ENCODE data around the gene PIGU. TPM values are rescaled to one million over a fixed set of nuclear protein-coding genes. Genes with fewer than 3 reads are reported as not detected.
A peak's percentile ranks its signal among the peaks of the same experiment; 100 is the strongest.

Gene PIGU
- total RNA-seq, 1 donor from 2014 or later = 5.5 TPM

DNA sequence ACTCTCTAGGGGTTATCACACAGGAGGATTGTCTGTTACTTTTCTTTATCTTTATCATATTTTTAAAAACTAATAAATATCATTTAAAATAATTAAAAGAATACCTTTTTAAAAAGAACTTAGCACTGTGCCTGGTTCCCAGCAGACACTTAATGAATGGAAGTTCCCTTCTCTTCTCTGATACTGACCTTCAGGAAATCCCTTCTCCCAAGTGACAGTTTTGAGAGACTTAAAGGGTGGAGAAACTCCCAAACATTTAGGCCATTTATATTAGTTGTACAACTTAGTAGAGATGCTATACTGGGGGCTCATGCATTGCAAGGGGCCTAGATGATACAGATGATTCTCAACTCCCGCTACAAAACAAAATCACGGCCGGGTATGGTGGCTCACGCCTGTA is 99.8 kb downstream of the PIGU start:
- Histone ChIP-seq H3K27me3 (ENCODE audit: control insufficient read depth, insufficient read depth, low read length) (no peaks in the 10 kb centered on the region), H3K4me3 (ENCODE audit: low read depth, low read length) (no peak overlapping the region), H3K36me3 (ENCODE audit: control insufficient read depth, insufficient read depth, low read length) (peaks cover 5% of the 10 kb centered on the region)
- DNase-seq (ENCODE audit: low read depth) (no peak), FAIRE-seq (no peak)
- TF ChIP-seq CTCF (IDR thresholded peaks at IDR 0.05; ENCODE audit: insufficient read depth, low read length, severe bottlenecking) = no peak

- no peak for TF ChIP-seq CTCF (IDR thresholded peaks at IDR 0.05; ENCODE audit: insufficient read depth, low read length, severe bottlenecking)
- no peak for DNase-seq (ENCODE audit: low read depth)
Observed at GRCh38 chr20:34575756-34576155, 101.1 kb downstream of the PIGU start.

DNA sequence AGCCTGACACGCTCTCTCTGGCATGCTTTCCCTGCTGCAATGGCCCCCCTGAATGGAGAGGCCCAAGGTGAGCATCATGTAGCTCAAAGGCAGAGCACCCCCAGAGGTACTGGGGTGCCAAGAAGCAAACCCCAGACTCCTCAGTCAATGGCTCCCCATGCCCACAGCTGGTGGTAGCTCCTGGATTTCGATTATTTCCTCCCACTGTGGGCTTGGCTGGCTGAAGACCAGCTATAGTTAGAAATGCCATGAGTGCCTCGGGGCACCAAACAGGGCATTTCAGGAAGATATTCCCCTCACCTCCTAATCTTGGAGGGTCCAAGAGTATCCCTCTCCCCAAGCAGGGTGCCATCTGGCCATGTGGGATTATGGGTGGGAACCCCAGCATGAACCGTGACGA is 101.6 kb downstream of the PIGU start:
- H3K4me3 ChIP-seq (ENCODE audit: low read depth, low read length) = no peak overlapping the region
- H3K36me3 ChIP-seq (ENCODE audit: control insufficient read depth, insufficient read depth, low read length) = peaks cover 5% of the 10 kb centered on the region
- FAIRE-seq (no peak), DNase-seq (ENCODE audit: low read depth) (no peak)
- no peak for TF ChIP-seq CTCF (IDR thresholded peaks at IDR 0.05; ENCODE audit: insufficient read depth, low read length, severe bottlenecking)
- H3K27me3 ChIP-seq (ENCODE audit: control insufficient read depth, insufficient read depth, low read length) = no peaks in the 10 kb centered on the region

More at GRCh38 chr20:34575756-34576155, 101.1 kb downstream of the PIGU start:
- H3K36me3 ChIP-seq (ENCODE audit: control insufficient read depth, insufficient read depth, low read length) = peaks cover 5% of the 10 kb centered on the region
- no peak for FAIRE-seq
- H3K27me3 ChIP-seq (ENCODE audit: control insufficient read depth, insufficient read depth, low read length) = no peaks in the 10 kb centered on the region
- no peak overlapping the region for H3K4me3 ChIP-seq (ENCODE audit: low read depth, low read length)

DNA sequence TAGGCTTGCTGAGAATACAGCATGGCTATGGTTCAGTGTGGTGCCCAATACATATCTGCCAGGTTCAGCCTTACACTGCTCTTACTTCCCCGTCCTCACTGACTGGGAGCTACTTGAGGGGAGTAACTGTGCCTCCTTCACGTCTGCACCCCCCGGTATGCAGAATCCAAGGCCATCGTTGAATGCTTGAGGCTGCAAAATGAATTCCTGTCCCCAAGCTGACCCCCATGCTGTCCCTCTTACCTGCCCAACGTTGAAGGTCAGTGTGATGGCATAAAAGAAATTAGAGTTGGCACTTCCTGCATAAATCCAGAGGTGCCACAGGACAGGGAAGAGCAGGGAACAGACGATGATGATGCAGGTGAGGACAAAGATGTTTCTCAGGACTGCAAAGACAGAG is 102.0 kb downstream of the PIGU start:
- Histone ChIP-seq H3K27me3 (ENCODE audit: control insufficient read depth, insufficient read depth, low read length) (no peaks in the 10 kb centered on the region), H3K36me3 (ENCODE audit: control insufficient read depth, insufficient read depth, low read length) (peaks cover 5% of the 10 kb centered on the region), H3K4me3 (ENCODE audit: low read depth, low read length) (no peak overlapping the region)
- DNase-seq (ENCODE audit: low read depth) (no peak), FAIRE-seq (peak; percentile 58)
- no peak for TF ChIP-seq CTCF (IDR thresholded peaks at IDR 0.05; ENCODE audit: insufficient read depth, low read length, severe bottlenecking)

DNA sequence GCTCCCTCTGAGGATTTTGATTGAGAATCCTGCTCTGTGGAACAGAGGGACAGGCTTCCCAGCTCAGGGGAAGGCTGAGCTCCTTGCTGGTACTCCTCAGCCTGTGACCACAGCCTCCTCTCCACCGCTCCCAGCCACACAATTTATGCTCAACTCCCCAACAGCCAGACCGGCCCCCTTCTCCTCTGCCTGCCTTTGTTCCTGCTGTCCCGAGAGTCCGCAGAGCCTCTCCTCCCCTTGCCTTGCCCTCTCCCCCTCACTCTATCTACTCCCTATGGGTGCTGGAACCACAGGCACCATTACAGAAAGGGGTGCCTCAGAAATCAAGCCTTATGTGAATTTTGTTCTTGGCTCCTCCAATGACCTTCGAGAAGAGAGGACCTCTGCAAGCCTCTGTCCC is 102.5 kb downstream of the PIGU start:
- DNase-seq (ENCODE audit: low read depth) (no peak), FAIRE-seq (no peak)
- no peak overlapping the region for H3K4me3 ChIP-seq (ENCODE audit: low read depth, low read length)
- no peak for TF ChIP-seq CTCF (IDR thresholded peaks at IDR 0.05; ENCODE audit: insufficient read depth, low read length, severe bottlenecking)
- H3K36me3 ChIP-seq (ENCODE audit: control insufficient read depth, insufficient read depth, low read length) = peaks cover 5% of the 10 kb centered on the region
- no peaks in the 10 kb centered on the region for H3K27me3 ChIP-seq (ENCODE audit: control insufficient read depth, insufficient read depth, low read length)

- no peak for TF ChIP-seq CTCF (IDR thresholded peaks at IDR 0.05; ENCODE audit: insufficient read depth, low read length, severe bottlenecking)
- no peak for FAIRE-seq
- Histone ChIP-seq H3K27me3 (ENCODE audit: control insufficient read depth, insufficient read depth, low read length) (no peaks in the 10 kb centered on the region), H3K36me3 (ENCODE audit: control insufficient read depth, insufficient read depth, low read length) (peaks cover 5% of the 10 kb centered on the region), H3K4me3 (ENCODE audit: low read depth, low read length) (no peak overlapping the region)
- no peak for DNase-seq (ENCODE audit: low read depth)
Observed at GRCh38 chr20:34573541-34574300, 103.2 kb downstream of the PIGU start.
